ENCODE results near the gene EHD1.

Gene EHD1

DNA sequence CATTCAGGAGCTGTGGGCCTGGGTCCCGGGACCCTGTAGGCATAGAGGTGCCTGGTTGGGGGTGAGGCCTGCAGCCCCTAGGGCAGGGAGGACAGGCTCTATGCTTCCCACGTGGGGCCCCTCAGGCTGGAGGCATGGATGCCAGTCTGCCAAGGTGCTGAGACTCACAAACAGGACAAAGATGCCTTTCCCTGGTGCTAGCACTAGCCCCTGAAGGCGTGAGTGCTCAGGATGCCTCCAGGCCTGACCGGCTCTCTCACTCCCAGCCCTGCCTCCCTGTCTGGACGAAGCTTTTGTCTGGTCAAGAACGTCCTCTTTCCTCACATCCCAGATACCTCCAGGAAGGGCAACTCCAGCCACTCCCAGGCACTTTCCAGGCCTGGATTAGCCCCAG is 36.1 kb downstream of the EHD1 start:
- TF ChIP-seq, protein P1, sequence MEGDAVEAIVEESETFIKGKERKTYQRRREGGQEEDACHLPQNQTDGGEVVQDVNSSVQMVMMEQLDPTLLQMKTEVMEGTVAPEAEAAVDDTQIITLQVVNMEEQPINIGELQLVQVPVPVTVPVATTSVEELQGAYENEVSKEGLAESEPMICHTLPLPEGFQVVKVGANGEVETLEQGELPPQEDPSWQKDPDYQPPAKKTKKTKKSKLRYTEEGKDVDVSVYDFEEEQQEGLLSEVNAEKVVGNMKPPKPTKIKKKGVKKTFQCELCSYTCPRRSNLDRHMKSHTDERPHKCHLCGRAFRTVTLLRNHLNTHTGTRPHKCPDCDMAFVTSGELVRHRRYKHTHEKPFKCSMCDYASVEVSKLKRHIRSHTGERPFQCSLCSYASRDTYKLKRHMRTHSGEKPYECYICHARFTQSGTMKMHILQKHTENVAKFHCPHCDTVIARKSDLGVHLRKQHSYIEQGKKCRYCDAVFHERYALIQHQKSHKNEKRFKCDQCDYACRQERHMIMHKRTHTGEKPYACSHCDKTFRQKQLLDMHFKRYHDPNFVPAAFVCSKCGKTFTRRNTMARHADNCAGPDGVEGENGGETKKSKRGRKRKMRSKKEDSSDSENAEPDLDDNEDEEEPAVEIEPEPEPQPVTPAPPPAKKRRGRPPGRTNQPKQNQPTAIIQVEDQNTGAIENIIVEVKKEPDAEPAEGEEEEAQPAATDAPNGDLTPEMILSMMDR (conservative IDR thresholded peaks at IDR 0.05; ENCODE audit: low read depth, low read length) = no peak
- no peak for DNase-seq (ENCODE audit: low read depth)
- no peak overlapping the region for H3K4me3 ChIP-seq (ENCODE audit: low read depth, low read length)

DNA sequence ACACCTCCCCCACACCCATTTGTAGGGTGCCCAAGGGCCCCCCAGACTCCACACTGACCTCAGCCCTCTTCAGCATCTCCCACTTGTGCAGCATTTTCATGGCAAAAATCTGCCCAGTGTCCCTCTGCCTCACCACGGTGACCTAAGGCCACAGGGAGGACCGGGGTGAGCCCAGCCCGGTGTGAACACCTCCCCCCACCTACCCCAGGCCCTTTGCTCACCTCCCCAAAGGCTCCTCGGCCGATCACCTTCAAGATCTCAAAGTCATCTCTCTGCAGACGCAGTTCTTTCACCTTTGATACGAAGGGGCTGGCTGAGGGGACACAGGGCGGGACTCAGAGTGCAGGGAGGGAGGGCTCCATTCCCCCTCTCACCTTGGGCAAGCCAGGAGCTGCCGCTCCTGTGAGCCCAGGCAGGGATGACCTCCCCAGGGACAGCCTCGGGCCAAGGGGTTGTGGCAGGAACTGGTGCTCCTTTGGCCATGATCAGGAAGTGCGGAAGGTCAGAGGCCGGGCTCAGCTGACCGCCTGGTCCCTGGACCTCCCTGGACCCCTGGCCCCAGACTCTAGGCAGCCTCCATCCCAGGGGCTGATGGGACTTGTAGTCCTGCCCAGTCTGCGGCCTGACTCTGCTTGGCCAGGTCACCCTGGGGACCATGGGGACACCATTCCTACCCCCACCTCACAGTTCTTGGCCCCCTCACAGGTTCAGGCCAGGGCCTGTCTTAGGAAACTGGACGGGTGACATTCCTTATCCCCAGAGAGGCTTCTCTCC is 36.6 kb downstream of the EHD1 start:
- DNase-seq (ENCODE audit: low read depth) = no peak
- no peak overlapping the region for H3K4me3 ChIP-seq (ENCODE audit: low read depth, low read length)
- TF ChIP-seq, protein P1 (conservative IDR thresholded peaks at IDR 0.05; ENCODE audit: low read depth, low read length) = no peak

DNA sequence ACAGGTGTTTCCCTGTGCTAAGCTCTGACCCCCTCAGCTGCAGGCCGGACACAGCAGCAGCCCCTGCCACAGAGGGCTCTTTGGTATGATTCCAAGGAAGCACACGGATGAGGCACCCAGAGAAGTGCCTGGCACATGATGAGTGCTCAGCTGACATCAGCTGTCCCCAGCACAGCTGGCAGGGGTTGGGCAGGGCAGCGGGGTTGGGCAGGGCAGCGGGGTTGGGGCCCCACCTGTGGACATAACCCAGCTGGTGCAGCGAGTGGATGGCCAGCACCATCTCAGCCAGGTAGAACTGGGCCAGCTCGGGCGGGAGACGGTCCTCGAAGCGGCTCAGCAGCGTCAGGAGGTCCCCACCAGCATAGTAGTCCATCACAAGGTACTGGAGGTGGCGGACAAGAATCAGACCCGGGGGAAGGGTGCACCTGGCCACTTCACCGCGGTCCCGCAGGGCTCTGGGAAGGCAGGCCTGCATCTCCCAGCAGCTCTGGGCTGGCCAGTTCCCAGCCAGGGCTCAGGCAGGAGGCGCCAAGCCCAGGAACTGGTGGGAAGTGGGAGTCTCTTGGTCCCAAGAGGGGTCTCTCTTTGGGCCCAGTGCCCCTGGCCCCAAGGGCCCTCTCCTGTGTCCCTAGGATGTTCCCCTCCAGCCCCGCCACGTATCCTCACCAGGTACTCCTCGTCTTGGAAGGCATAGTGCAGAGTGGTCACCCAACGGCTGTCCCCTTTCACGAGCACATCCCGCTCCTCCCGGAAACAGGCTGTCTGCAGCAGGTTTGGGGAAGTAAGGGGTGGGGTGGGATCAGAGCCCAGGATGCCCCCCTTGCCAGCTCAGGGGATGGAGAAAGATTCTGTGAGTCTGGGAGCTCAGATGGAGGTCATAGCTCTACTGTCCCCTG is 38.3 kb downstream of the EHD1 start:
- no peak for DNase-seq (ENCODE audit: low read depth)
- no peak overlapping the region for H3K4me3 ChIP-seq (ENCODE audit: low read depth, low read length)
- TF ChIP-seq, protein P1 (conservative IDR thresholded peaks at IDR 0.05; ENCODE audit: low read depth, low read length) = no peak

DNA sequence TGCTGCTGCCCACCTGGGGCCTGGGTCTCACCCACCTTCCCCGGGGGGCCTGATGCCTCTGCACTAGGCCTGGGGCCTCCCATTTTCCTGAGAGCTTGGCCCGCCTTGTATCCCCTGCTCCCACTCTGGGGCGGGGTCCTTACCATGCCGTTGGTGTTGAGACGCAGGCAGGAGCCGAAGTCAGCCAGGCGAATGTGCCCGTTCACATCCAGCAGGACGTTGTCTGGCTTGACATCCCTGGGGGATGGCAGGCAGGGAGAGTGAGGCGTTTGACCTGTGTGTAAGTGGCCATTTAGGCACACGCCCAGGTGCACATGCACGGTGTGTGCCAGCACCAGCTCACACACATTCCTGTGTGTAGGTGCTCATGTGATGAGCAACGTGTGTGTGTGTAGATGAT is 39.1 kb downstream of the EHD1 start:
- TF ChIP-seq, protein P1 (conservative IDR thresholded peaks at IDR 0.05; ENCODE audit: low read depth, low read length) = no peak
- DNase-seq (ENCODE audit: low read depth) = no peak
- no peak overlapping the region for H3K4me3 ChIP-seq (ENCODE audit: low read depth, low read length)

DNA sequence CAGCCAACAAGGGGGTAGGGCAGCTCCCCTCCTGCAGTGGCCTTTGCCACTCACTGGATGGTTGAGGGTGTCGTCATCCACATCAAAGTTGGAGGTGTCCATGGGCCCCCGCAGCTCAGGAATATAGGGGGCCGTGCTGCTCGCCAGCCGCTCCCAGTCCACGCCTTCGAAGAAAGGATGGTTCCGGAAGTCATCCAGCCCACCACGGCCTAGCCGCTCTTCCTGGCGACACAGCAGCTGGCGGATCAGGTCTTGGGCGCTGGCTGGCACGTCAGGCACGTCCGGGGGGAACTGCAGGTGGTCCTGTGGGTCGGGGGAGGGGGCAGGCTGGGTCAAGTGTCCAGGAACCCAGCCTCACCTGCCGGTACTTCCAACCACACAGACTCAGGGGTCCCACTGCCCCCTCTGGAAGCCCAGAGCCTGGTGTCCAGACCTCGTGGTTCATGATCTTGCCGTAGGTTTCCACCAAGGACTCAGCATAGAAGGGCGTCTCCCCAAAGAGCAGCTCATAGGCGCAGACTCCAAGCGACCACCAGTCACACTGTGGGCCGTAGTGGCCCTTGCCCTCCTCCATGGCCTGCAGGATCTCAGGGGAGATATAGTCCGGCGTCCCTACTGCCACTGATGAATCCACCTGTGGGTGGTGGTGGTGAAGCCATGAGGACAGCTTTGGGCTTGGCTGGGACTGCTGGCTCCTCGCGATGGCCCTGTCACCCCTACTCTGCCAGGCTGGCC is 39.7 kb downstream of the EHD1 start:
- no peak overlapping the region for H3K4me3 ChIP-seq (ENCODE audit: low read depth, low read length)
- no peak for DNase-seq (ENCODE audit: low read depth)
- TF ChIP-seq, protein P1 (conservative IDR thresholded peaks at IDR 0.05; ENCODE audit: low read depth, low read length) = no peak

DNA sequence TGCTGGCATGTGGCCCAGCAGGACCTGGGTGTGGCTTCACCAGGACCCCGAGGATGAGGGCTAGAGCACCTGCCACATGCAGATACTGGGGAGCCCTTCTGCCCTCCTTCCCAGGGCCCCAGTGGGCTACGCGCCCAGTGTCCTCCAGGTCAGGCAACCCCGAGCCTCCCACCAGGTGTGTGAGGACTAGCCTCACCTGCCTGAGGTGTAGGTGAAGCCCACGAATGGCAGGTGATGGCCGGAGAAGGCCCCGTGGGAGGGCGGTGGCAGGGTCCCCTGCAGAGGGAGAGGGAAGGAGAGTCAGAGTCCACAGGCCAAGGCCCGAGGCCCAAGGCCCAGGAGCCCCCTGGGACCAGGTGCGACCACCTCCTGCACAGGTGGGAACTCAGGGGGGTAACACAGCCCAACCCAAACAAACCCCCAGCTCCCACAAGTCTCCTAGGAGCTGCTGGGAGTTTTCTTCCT is 40.5 kb downstream of the EHD1 start:
- no peak overlapping the region for H3K4me3 ChIP-seq (ENCODE audit: low read depth, low read length)
- DNase-seq (ENCODE audit: low read depth) = no peak
- TF ChIP-seq, protein P1 (conservative IDR thresholded peaks at IDR 0.05; ENCODE audit: low read depth, low read length) = no peak

Data from choroid plexus epithelial cell (primary cell).